ENCODE data around the gene SCN9A.
"Not testable (repeated sequence)": the region's sequence is repeated elsewhere in the genome, so short reads cannot be mapped to it uniquely, and the experiment has no call there.

The SCN9A gene

DNA sequence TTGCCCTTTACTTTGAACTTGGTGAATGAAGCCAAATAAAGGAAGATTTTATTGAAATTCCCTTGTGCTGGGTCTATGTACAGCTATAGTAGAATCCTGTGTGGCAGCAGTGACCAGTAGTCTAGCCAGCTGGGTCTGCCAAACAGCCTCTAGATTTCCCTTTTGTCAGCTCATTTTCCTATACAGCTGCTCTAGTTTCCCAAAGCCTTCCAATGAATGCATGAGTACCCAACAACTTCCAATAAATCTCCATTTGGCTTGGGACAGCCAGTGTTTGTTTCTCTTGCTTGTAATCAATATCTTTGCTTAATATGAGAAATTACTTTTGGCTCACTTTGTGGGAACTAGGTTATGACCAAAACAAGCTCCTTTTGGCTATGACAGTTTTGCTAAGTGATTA is 43.6 kb downstream of the SCN9A start:
- no peak for DNase-seq

DNA sequence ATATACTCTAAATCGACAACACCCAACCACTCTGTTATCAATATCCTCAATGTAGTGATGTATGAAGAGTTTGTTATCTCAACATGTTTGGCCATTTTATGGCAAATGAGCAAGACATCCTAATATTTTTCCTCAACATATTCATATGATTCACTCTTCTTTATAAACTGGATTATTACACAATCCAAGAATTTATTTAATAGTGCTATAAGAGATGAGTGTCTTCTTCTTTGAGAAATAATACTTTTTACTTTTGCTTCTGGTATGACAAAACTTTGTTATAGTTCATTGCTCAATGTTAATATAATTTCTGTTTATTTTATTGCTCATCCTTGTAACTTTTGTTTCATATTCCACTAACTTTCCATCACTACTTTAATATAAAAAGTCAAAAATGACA is 44.3 kb downstream of the SCN9A start:
- no peak for DNase-seq

DNA sequence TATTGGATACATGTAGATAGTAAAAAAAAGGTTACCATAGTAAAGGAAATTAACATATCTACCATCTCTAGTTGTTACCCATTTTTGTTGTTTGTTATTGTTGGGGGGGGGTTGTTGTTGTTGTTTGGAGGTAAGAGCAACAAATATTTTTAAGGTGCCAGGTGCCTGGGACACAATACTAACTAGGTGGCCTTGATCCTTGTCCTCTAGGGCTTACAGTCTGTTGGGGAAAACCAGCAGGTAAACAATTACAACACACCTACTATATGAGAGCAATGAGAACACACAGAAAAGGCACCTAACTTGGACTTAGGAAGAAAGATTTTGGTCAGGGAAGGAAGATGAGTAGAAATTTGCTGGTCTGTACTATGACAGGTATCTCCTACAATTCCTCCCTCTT is 46.3 kb downstream of the SCN9A start:
- DNase-seq: no peak

DNA sequence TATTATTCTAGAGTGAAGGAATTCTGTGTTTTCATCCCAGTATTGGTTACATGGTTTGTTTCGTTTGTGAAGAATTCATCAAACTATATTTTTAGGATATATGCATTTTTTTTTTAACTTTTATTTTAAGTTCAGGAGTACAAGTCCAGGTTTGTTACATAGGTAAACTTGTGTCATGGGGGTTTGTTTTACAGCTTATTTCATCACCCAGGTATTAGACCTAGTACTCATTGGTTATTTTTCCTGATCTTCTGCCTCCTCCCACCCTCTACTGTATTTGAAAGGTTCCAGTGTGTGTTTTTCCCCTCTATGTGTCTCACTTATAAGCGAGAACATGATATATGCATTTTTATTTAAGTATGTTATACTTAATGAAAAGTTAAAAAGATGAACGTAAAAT is 47.6 kb downstream of the SCN9A start:
- no peak for DNase-seq

GRCh38 chr2:166321076-166321475 is 54.7 kb downstream of the SCN9A start:
- DNase-seq: no peak

DNA sequence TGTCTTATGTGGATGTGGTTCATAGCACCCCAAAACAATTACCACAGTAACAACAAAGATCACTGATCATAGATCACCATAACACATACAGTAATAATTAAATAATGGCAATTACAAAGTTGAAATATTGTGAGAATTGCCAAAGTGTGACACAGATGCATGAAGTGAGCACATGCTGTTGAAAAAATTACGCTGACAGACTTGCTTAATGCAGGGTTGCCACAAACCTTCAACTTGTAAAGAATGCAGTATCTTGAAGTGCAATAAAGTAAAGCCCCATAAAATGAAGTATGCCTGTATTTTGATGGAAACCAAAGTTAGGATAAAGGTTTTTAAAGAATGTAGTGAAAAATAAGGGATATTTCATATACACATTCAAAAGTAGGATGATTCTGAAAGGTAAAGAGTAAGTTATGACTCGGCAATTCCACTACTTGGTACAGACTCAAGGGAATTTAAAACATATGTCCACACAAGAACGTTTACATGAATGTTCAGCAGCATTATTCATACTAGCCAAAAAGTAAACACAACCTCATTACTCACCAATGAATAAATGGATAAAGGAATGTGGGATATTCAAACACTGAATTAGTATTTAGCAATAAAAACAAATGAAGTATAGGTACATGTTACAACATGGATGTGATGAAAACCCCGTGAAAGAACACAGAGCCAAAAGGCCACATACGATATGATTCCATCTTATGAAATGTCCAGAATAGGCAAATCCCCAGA is 61.6 kb downstream of the SCN9A start:
- no peak for DNase-seq

GRCh38 chr2:166312863-166313262 is 62.9 kb downstream of the SCN9A start:
- DNase-seq: not testable (repeated sequence)

DNA sequence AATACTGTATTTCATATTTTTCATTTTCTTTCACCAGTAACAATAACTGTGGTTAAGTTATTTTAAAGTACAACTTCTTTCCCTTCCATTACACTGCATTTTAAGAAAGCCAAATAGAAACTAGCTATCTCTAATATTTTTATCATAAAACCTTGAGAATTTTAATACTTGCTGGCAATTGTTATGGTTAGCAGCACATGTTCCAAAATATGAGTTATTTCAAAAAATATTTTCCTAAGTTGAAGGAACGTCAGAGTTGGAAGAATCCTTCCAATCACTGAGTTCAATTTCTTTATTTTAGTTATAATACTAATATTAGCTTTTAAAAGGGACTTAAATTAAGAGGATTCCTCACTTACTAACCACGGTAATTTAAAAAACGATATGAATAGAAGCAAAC is 68.4 kb downstream of the SCN9A start:
- no peak for DNase-seq

DNA sequence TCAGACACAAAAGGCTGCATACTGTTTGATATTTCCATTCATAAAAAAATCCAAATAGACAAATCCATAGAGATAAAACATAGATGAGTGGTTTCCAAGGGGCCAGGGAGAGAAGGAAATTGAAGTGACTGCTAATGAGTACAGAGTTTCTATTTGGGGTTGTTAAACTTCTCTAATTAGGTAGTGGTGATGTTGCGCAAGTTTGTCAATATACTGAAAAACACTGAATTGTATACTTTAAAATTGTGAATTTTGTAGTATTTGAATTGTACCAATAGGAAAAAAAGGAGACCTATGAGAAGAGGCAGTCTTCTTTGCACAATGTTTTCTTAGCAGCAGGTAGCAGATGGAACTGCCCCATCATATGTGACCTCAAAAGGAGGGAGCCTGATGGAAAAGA is 71.1 kb downstream of the SCN9A start:
- no peak for DNase-seq

- no peak for DNase-seq
These were observed 73.7 kb downstream of the SCN9A start for GRCh38 chr2:166302036-166302435.

DNA sequence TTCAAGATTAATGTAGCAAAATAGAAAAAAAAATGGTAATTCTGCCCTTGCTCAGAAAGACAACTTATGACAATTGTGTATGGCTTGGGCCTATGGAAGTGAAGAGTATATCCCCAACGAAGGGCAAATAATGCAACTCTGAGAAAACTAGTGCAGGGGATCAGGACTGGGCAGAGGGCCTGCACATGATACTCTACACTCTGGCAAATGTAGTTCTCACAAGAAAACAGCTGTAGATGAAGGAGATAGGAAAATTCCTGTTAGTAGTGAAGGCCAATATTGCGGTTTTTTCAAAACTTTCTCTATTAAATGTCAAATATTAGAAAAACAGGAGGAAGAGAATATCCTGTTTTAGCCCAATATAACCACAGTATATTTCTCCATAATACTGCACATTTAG is 77.8 kb downstream of the SCN9A start:
- no peak for DNase-seq

DNA sequence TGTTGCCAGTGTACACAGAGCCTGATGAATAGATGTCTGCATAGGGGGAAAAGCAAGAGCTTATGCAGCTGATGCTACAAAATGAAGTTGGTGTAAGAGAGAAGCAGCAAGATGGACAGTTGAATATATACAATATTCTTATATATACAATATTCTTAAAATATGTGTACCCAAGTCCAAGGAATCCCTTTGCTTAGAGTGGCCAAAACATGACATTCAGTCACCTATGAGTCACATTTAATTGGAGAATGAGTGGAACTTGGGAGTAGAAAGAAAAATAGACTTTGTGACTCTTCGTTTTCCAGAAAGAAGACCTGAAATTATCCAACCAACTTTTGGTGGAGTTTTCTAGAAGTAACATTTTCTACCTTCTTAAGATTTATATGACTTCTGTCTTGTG is 81.8 kb downstream of the SCN9A start:
- no peak for DNase-seq

- DNase-seq: no peak
These were observed 90.5 kb downstream of the SCN9A start for GRCh38 chr2:166285215-166285614.

GRCh38 chr2:166284359-166284758 is 91.4 kb downstream of the SCN9A start:
- DNase-seq: no peak

DNA sequence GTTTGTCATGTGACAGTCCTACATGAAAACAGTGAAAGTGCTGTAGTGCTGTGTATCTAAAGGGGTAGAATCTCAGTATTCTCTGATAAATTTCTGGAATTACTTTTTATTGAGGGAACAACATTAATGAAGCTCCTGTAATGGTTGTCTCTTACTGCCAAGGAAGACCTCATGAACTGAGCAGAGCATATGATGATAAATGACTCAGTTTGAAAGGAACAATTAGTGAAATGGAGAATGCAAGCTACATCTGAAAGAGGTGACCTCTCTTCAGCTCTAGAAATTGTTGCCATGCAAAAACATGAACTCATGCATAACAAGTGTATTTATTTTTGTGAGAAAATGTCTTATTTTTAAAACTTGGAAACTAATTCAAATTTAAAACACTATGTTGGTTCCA is 93.6 kb downstream of the SCN9A start:
- DNase-seq: no peak

DNA sequence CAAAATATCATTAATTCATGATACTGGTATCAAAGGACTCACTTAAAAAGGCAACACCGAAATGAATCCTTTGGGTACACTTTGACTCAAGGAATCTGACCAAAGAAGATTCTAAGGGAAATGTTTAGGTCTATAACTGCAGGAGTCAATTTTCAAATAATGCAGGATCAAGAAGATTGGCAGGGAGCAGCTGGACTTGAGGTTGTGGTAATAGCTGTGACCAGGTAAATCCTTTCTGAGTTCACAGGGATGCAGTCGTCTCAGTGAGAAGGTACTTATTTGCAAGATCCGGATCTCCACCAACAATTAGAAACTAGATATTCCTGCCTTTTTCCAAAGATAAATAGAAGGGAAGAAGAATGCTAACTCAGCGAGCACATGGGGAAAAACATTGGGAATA is 96.9 kb downstream of the SCN9A start:
- no peak for DNase-seq

- no peak for DNase-seq
These were observed 105.4 kb downstream of the SCN9A start for GRCh38 chr2:166270376-166270775.

DNA sequence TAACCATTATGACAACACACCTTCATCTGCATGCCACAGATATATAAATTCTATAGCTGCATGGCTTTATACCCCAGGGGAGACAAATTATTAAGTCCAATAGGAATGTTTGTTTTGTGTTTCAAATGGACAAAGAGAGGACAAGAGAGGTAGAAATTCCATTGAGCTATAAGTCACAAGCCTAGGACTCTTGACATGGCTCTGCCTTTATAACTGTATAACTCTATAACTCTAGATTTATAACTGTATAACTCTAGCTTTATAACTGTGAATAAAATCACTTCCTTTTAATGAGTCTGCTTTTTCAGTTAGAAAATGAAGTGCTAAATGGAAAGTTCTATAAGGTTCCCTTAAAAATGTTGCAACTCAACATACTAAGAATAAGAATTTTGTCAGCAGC is 106.4 kb downstream of the SCN9A start:
- DNase-seq: no peak

- no peak for DNase-seq
These were observed 117.9 kb downstream of the SCN9A start for GRCh38 chr2:166257859-166258258.

- no peak for DNase-seq
These were observed 118.8 kb downstream of the SCN9A start for GRCh38 chr2:166256896-166257295.

DNA sequence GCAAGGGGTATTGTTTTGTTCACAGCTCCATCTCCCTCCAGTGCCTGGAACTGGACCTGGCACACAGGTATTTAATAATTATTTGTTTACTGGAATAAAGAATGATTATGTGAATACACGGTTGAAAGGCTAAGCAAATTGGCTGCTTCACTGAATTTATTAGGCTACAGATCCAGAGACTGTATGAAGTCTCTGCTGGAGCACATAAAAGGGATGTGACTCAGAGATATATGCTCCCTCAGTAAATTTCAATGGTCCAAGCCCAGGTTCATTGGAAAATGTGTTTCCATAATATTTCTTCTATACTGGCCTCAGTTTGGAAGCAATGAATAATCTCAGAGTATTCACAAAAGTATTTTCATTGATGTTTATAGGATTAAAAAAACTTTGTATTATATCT is 126.4 kb downstream of the SCN9A start:
- no peak for DNase-seq

DNA sequence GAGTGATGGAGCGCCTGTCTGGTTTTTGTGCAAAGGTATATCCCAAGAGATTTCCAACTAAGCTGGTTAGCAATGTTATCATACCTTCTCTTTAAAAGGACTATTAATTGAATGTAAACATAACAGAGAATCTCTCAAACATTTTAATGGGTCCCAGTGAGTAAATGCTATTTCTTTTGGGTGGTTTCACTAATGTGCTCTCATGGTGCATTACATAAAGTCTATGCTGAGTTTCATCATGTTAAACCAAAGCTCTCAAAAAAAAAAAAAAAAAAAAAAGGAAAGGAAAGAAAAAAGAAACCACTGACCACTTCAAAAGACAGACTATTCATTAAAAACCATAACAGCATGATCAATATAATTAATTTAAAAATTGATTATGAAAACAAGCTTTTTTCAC is 128.8 kb downstream of the SCN9A start:
- DNase-seq: no peak

DNA sequence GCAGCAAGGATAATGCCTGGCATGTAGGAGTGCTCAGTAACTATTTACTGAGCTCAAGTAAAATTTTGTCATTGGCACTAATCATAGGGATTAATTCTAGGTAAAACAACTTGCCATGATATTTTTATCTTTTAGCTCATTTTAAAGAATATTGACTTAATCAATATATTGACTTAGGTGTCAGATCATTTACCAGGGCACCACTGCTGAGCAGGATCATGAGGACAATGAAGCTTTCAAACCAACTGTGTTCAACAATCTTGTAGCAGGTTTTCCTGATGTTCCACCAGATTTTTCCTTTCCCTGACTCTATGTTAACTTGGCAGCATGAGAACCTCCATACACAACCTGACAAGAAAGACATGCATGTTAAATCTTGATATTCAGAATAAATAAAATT is 133.4 kb downstream of the SCN9A start:
- no peak for DNase-seq

DNA sequence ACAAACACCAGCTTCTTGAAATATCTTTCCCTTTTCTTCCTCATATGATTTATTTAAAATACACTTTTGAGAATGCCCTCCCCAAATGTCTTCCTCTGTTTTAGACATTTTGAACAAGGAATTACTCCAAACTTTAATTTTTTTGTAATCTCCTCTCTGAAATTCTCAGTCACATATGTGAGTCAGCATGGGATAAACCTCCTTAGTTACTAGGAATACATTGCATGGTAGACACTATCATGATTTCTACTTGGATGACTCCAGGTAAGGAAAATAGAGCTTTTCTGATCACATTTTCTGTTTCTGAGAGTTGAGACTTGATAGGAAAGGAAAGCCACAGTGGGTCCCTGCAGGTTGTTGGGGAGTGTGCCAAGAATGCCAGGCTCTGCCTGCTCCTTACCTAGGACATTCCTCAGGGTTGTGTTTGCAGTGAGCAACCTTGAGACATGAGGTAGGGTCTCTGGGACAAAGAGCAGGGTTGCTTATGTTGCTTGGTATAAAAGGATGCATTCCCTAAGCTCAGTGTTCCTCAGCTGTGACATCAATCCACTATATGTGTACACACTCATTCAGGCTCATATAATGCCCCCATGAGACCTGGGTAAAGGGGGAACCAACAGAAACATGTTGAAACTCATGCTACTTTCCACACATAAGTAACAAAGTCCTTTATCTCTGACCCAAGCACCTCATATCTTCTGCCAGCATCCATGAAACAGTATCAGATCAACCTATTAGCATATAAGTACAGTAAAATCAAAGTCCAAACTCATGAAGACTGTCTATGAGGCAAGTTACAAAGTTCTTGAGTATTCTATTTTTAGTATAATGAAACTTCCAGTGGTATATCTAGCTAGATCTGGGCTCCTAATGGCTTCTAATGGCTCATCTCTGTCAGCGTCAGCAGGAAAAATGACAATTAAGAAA is 135.1 kb downstream of the SCN9A start:
- no peak for DNase-seq
